SJCRH30 (cell line): ENCODE data around the gene TPST2. TPM values are rescaled to one million over a fixed set of nuclear protein-coding genes. Genes with fewer than 3 reads are reported as not detected.

Source experiments
- DNase-seq, 2 experiments: peaks; one replicate each; pipeline ENCODE4 v3.0.0-alpha.2; 2015 to 2020
- H3K27ac ChIP-seq: fragments of 250-450 bp; sonication (Bioruptor Pico); 2 replicates; pipeline ENCODE4 v1.5.1; 2020; ENCODE audit warnings: mild to moderate bottlenecking, moderate library complexity
- H3K27me3 ChIP-seq: fragments of 250-450 bp; sonication (Bioruptor Pico); 2 replicates; pipeline ENCODE4 v1.5.1; 2020; ENCODE audit warnings: mild to moderate bottlenecking, moderate library complexity
- H3K36me3 ChIP-seq: fragments of 250-450 bp; sonication (Bioruptor Pico); 2 replicates; pipeline ENCODE4 v1.5.1; 2020; ENCODE audit warnings: mild to moderate bottlenecking, moderate library complexity
- H3K4me1 ChIP-seq: fragments of 250-450 bp; sonication (Bioruptor Pico); 2 replicates; pipeline ENCODE4 v1.5.1; 2020; ENCODE audit warnings: mild to moderate bottlenecking, moderate library complexity
- H3K4me3 ChIP-seq: fragments of 250-450 bp; sonication (Bioruptor Pico); 2 replicates; pipeline ENCODE4 v1.5.1; 2020; ENCODE audit warnings: mild to moderate bottlenecking, moderate library complexity
- H3K9me3 ChIP-seq: fragments of 250-450 bp; sonication (Bioruptor Pico); replicated peaks from 2 replicates; pipeline ENCODE4 v1.5.1; 2020; ENCODE audit warnings: mild to moderate bottlenecking, moderate library complexity
- total RNA-seq: library from RNA; depleted of rRNA; stranded (reverse); fragments of >200 nt; shearing (Covaris generic); gene quantifications from 2 replicates; pipeline ENCODE4 v1.2.3, GENCODE V29; 2014; rRNA removed

Gene TPST2
- total RNA-seq, 1 experiment from 2014 or later = 15.0 TPM

DNA sequence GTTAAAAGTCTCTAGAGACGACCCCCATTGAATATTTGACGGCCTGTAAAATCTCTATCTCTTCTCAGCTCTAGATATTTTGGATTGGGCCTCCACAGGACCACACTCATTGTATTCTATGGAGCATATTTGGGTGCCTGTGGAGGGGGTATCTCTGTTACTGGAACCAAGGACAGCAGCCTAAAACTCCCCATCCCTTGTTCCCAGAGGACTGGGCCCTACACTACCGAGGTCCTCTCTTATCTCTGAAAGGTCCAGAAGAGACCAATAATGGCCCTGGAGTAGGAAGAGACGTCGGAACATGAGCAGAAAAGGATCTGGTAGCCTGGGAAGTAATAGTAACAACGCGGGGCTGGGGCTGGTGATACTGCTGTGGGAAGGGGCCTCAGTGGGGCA is 106.9 kb downstream of the TPST2 start:
- Histone ChIP-seq H3K4me3 (peak overlapping the region; percentile 92), H3K36me3 (no peaks in the 10 kb centered on the region), H3K4me1 (peaks cover 8% of the 10 kb centered on the region), H3K27me3 (no peaks in the 10 kb centered on the region), H3K27ac (peak overlapping the region; percentile 89), H3K9me3 (no peaks in the 10 kb centered on the region)
- no peak for DNase-seq

DNA sequence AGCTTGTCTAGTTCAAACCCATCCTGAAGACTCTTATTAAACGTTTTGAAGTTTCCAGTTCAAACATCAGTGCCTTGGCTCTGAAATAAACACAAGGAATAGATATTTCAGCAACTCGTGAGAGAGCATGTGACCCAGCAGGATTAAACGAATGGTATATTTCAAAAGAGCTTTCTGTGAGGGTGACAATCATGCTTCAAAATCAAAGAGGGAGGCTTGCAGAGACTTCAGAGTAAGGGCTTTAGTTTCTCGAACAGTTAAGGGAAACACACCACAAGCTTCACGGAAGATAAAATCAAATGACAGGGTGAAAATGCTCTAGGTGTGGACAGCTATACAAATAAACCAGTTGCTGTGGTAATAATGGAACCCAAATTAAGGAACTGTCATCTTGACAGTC is 107.8 kb downstream of the TPST2 start:
- Histone ChIP-seq H3K4me3 (no peak overlapping the region), H3K9me3 (no peaks in the 10 kb centered on the region), H3K27ac (no peak overlapping the region), H3K36me3 (no peaks in the 10 kb centered on the region), H3K27me3 (no peaks in the 10 kb centered on the region), H3K4me1 (peaks cover 16% of the 10 kb centered on the region)
- no peak for DNase-seq

DNA sequence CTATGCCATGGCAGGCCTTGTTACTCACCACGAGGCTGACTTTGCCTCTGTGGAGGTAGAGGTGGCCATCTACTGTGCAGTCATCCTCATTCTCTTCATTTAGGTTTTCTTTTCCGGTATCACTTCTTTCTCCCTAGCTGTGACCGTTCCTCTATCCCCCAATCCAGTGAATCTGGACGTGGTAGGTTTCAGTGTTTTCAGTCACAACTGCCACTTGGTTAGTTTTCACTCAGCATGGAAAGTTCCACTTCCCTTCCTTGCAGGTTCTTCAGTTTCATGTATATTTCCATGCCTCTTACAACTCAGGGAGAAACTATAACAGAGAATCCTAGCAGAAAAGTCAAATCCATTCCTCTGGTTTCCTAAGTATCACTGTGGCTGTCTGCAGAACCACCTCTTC is 108.2 kb downstream of the TPST2 start:
- H3K9me3 ChIP-seq = no peaks in the 10 kb centered on the region
- DNase-seq = no peak
- H3K4me3 ChIP-seq = no peak overlapping the region
- no peaks in the 10 kb centered on the region for H3K27me3 ChIP-seq
- no peak overlapping the region for H3K27ac ChIP-seq
- no peaks in the 10 kb centered on the region for H3K36me3 ChIP-seq
- peaks cover 20% of the 10 kb centered on the region for H3K4me1 ChIP-seq

DNA sequence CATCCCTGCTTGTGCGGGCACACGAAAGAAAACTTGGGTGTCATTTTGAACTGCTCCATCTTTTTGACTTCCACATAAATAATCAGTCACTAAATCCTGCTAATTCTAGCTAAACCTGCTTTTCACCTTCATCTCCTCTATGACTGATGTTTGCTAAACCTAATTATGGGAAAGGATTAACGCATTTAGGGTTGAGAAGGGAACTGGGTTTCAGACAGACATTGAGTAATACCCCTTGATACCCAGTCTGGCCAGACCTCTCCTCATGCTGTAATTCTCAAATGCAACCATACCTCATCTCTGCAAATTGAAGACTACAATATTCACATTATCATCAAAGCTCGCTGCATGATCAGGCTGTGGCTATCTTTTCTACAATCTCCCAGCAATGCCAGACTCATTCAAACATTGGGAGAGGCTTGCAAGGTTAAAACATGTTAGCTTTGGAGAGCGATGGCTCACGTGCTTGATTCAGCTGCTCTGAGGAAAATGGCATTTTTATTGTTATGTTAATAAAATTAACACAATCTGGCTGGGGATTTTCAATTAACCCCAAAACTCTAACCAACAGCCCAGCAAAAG is 108.7 kb downstream of the TPST2 start:
- Histone ChIP-seq H3K9me3 (no peaks in the 10 kb centered on the region), H3K27me3 (no peaks in the 10 kb centered on the region), H3K4me3 (no peak overlapping the region), H3K27ac (no peak overlapping the region), H3K4me1 (peaks cover 23% of the 10 kb centered on the region), H3K36me3 (no peaks in the 10 kb centered on the region)
- DNase-seq = no peak

DNA sequence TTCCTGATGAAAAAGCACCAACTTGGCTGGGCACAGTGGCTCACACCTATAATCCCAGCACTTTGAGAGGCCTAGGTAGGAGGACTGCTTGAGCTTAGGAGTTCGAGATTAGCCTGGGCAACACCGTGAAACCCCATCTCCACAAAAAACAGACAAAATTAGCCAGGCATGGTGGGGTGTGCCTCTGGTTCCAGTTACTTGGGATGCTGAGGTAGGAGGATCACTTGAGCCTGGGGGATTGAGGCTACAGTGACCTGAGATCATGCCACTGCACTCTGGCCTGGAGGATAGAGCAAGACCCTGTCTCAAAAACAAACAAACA is 109.4 kb downstream of the TPST2 start:
- peaks cover 23% of the 10 kb centered on the region for H3K4me1 ChIP-seq
- H3K27ac ChIP-seq = no peak overlapping the region
- no peak for DNase-seq
- H3K27me3 ChIP-seq = no peaks in the 10 kb centered on the region
- H3K9me3 ChIP-seq = no peaks in the 10 kb centered on the region
- H3K4me3 ChIP-seq = no peak overlapping the region
- peaks cover 2% of the 10 kb centered on the region; the same call in 1 of the 2 replicates for H3K36me3 ChIP-seq

DNA sequence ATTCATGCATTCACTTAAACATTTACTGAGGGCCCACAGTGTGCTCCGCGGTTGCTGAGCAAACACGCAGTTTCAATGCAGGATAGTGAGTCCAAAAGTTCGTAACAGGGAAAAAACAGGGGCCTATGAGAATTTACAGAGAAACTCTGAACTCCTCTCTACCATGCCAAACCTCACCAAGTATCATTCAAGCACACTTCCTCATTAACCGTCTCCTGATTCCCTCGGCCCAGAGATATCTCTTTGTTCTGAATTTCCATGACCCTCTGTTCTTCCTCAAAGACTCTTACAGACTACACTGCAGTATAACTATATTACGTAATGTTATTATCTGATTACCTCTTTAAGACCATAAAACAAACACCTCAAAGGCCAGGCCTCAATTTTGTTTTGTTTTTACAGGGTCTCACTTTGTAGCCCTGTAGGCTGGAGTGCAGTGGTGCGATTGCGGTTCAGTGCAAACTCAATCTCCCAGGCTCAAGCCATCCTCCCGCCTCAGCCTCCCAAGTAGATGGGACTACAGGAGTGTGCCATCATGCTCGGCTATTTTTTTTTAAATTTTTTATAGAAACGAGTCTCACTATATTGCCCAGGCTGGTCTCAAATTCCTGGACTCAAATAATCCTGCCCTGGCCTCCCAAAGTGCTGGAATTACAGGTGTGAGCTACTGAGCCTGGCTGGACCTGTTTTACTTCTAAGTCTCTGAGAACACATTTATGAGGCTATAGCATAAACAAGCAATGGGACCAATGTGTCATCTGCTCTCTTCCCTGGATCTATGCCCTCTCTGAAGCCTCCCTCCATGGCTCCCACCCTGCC is 109.9 kb downstream of the TPST2 start:
- peaks cover 24% of the 10 kb centered on the region for H3K4me1 ChIP-seq
- DNase-seq = no peak
- H3K9me3 ChIP-seq = no peaks in the 10 kb centered on the region
- H3K4me3 ChIP-seq = no peak overlapping the region
- peaks cover 4% of the 10 kb centered on the region; the same call in 1 of the 2 replicates for H3K36me3 ChIP-seq
- H3K27me3 ChIP-seq = no peaks in the 10 kb centered on the region
- no peak overlapping the region for H3K27ac ChIP-seq

DNA sequence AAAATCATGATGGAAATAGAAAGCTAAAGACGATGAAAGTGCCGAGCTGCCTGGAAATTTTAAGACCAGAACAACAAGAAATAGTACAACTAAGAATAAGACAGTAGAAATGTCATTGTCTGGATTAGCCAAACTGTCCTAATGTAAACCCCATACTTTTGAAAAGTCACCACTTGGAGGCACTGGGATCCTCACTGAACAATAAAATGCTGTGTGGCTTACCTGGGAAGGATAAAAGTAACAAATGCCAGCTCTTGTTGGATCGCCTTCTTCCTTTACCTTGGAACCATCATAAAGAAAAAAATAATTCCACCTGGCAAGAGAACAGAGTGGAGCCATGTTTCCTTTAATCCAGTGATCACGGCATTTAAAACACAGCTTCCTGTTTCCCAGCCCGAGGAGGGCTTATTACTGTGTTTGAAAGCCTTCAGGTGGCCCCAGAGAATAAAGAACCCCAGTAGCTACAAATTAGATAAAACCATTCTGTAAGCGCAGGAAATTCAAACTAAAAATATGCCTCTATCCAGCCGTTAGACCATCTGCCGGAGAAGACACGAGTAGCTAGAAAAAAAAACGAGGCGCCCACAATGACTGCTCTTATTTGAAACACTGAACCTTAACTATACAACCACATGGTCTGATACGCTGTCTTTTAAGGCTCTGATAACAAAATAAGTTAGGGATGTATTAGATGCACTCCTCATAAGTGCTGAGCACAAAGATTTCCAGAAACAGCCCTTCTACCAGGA is 110.7 kb downstream of the TPST2 start:
- H3K4me1 ChIP-seq = peaks cover 32% of the 10 kb centered on the region
- no peaks in the 10 kb centered on the region for H3K9me3 ChIP-seq
- H3K36me3 ChIP-seq = peaks cover 7% of the 10 kb centered on the region
- H3K27me3 ChIP-seq = no peaks in the 10 kb centered on the region
- H3K27ac ChIP-seq = no peak overlapping the region
- no peak overlapping the region for H3K4me3 ChIP-seq
- no peak for DNase-seq

DNA sequence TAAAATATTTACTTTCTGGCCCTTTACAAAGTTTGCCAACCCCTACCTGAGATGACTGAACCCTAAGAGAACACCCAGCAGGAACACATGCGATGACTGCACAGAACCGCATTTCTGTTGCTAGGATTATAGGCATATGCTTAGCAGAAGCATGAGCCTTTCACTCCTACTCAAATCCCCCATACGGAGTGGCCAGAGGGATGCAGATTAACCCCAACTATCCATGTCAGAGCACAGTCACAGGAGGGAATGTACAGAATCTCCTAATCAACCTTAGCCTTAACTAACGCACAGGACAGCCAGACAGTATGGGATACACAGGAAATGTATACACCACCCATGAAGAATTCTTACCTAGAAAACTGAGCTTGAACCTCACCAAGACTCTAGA is 112.6 kb downstream of the TPST2 start:
- H3K9me3 ChIP-seq = no peaks in the 10 kb centered on the region
- peak; percentile 12 to 15 for DNase-seq
- H3K4me1 ChIP-seq = peaks cover 35% of the 10 kb centered on the region
- peak overlapping the region; percentile 1; the same call in 1 of the 2 replicates for H3K4me3 ChIP-seq
- no peaks in the 10 kb centered on the region for H3K27me3 ChIP-seq
- H3K36me3 ChIP-seq = peaks cover 7% of the 10 kb centered on the region
- peak overlapping the region; percentile 79 for H3K27ac ChIP-seq

DNA sequence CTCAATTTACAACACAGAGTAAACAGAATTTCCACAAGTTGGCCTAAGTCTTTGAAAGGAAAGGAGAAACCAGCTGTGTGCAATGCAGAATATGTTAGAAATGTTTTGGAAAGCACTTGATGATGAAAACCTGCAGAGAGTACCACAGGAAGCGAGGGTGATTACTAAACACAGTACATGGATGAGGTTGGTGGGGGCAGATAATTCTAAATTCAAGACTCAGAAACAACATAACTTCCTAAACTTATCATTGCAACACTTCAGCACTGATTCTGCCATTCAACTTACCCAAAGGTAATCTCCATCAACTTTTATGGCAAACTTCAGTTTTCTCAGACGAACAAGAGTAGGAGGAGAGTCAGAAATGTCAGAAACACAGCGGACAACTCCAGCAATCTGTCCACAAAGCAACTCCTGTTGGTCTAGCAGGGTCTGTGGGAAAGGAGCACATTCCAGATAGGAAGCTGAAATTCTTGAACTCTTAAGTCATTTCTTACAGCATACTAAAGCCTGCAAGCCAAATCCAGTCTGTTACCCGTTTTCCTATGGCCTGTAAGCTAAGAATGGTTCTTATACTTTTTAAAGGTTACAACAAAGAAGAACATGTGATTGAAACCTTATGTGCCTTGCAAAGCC is 113.1 kb downstream of the TPST2 start:
- peak; percentile 38 to 40 for DNase-seq
- Histone ChIP-seq H3K27ac (peak overlapping the region; percentile 79), H3K27me3 (no peaks in the 10 kb centered on the region), H3K4me3 (peak overlapping the region; percentile 3; the same call in 1 of the 2 replicates), H3K4me1 (peaks cover 39% of the 10 kb centered on the region), H3K36me3 (peaks cover 7% of the 10 kb centered on the region), H3K9me3 (no peaks in the 10 kb centered on the region)

DNA sequence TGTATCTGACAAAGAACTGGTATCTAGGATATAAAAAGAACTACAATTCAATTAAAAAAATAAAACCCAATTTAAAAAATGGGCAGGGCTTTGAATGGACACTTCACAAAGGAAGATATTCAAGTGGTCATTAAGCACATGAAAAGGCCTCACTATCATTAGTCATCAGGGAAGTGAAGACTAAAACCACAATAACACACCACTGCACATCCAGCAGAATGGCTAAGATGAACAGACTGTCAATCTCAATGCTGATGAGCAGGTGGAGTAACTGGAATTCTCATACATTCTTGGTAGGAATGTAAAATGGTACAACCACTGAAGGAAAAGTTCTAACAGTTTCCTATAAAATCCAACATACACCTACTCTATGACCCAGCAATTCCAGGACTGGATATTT is 115.2 kb downstream of the TPST2 start:
- H3K4me3 ChIP-seq = no peak overlapping the region
- peaks cover 50% of the 10 kb centered on the region for H3K4me1 ChIP-seq
- no peaks in the 10 kb centered on the region for H3K27me3 ChIP-seq
- peak overlapping the region; percentile 49 for H3K27ac ChIP-seq
- H3K36me3 ChIP-seq = peaks cover 7% of the 10 kb centered on the region
- no peaks in the 10 kb centered on the region for H3K9me3 ChIP-seq
- peak in 1 of 2 experiments; percentile 13 for DNase-seq

Other genes with a start within 250 kb of the TPST2 start
- gene ASPHD2, start 160.9 kb downstream of the TPST2 start, total RNA-seq = 3.5 and 4.0 TPM in 2 replicates
- gene HPS4, start 106.3 kb downstream of the TPST2 start, total RNA-seq = 19.9 and 28.1 TPM in 2 replicates
- 14.4 and 17.8 TPM in 2 replicates for gene SRRD, start 106.3 kb downstream of the TPST2 start, total RNA-seq
- 23.4 and 26.8 TPM in 2 replicates for gene TFIP11, start 77.7 kb downstream of the TPST2 start, total RNA-seq
- gene CRYBB1, start 27.9 kb upstream of the TPST2 start, total RNA-seq = 0.30 and 0.48 TPM in 2 replicates
- 0.22 TPM in 1 of 2 replicates, not detected in the other for gene CRYBA4, start 31.8 kb upstream of the TPST2 start, total RNA-seq
- gene MIAT, start 67.5 kb upstream of the TPST2 start, total RNA-seq = 1.3 and 1.9 TPM in 2 replicates